Activated CD4-positive, alpha-beta T cell treated with anti-CD3 and anti-CD28 coated beads for 48 hours (primary cell): ENCODE data around the gene USP17L24.
"Not testable (repeated sequence)": the region's sequence is repeated elsewhere in the genome, so short reads cannot be mapped to it uniquely, and the experiment has no call there.

ENCODE experiments used
- DNase-seq: peaks from one replicate; pipeline ENCODE4 v3.0.0-alpha.2; 2020

USP17L24 gene

GRCh38 chr4:9324865-9325264 lies at the start of gene USP17L24:
USP17L24 (plus strand) TSS chr4:9325165; CDS start chr4:9325165, 0 bp downstream.
- DNase-seq: not testable (repeated sequence)

- not testable (repeated sequence) for DNase-seq
These were observed 774 bp upstream of the USP17L24 start for GRCh38 chr4:9324191-9324590.

DNA sequence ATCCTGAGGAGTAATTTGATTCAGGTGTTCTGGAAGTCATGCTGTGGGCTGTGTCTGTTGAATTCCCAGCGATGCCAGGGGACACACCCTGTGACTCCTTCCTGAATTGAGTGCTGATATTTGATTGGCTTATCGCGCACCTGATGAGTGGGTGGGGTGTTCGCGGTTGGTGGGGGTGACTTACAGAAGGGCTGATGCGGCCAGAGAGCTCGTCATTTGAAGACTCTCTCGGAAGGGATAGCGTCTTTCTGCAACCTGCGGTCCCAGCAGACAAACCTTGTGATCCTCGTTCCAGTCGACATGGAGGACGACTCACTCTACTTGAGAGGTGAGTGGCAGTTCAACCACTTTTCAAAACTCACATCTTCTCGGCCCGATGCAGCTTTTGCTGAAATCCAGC lies 4.6 kb downstream of the USP17L24 start, which contains the start of gene USP17L25:
TSS of gene USP17L25 (plus strand) at position 301 of the 400 bp plus-strand sequence. CDS start at position 301, 0 bp downstream.
- DNase-seq: not testable (repeated sequence)

- not testable (repeated sequence) for DNase-seq
These were observed 9.4 kb downstream of the USP17L24 start, which contains the start of gene USP17L26 for GRCh38 chr4:9334358-9334757. USP17L26 (plus strand) TSS chr4:9334658; CDS start chr4:9334658, 0 bp downstream.

- DNase-seq: not testable (repeated sequence)
These were observed 14.1 kb downstream of the USP17L24 start, which contains the start of gene USP17L5 for GRCh38 chr4:9339103-9339502. USP17L5 (plus strand) TSS chr4:9339403; CDS start chr4:9339403, 0 bp downstream.

GRCh38 chr4:9343848-9344247 lies 18.9 kb downstream of the USP17L24 start, which contains the start of gene USP17L27:
USP17L27 (plus strand) TSS chr4:9344148; CDS start chr4:9344148, 0 bp downstream.
- not testable (repeated sequence) for DNase-seq

DNA sequence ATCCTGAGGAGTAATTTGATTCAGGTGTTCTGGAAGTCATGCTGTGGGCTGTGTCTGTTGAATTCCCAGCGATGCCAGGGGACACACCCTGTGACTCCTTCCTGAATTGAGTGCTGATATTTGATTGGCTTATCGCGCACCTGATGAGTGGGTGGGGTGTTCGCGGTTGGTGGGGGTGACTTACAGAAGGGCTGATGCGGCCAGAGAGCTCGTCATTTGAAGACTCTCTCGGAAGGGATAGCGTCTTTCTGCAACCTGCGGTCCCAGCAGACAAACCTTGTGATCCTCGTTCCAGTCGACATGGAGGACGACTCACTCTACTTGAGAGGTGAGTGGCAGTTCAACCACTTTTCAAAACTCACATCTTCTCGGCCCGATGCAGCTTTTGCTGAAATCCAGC lies 23.6 kb downstream of the USP17L24 start, which contains the start of gene USP17L28:
TSS of gene USP17L28 (plus strand) at position 301 of the 400 bp plus-strand sequence. CDS start at position 301, 0 bp downstream.
- DNase-seq: not testable (repeated sequence)

GRCh38 chr4:9350866-9351265 lies 25.9 kb downstream of the USP17L24 start:
- DNase-seq: not testable (repeated sequence)

GRCh38 chr4:9353338-9353737 lies 28.4 kb downstream of the USP17L24 start, which contains the start of gene USP17L29:
USP17L29 (plus strand) TSS chr4:9353638; CDS start chr4:9353638, 0 bp downstream.
- not testable (repeated sequence) for DNase-seq

GRCh38 chr4:9362829-9363228 lies 37.9 kb downstream of the USP17L24 start, which contains the start of gene USP17L30:
USP17L30 (plus strand) TSS chr4:9363129; CDS start chr4:9363129, 0 bp downstream.
- not testable (repeated sequence) for DNase-seq
